HepG2 (cell line): ENCODE measurements around the gene MCRIP2. TPM values are rescaled to one million over a fixed set of nuclear protein-coding genes. Genes with fewer than 3 reads are reported as not detected.

Experiments
- AHR ChIP-seq: IDR thresholded peaks from 2 replicates; pipeline ENCODE4 v1.6.1; 2018; ENCODE audit warnings: missing genetic modification reagents, missing compliant biosample characterization
- ATF1 ChIP-seq: IDR thresholded peaks from 2 replicates; pipeline ENCODE4 v1.6.1; 2016; ENCODE audit warnings: mild to moderate bottlenecking, control low read depth
- CREB1 ChIP-seq, 2 experiments: fragments of 450-650 bp in 1 of 2; IDR thresholded peaks; 2 replicates each; pipeline ENCODE4 v1.6.1; 2016 to 2017; ENCODE audit warnings: control low read depth in 1 of 2, mild to moderate bottlenecking in 1 of 2, missing compliant biosample characterization in 1 of 2, missing genetic modification characterization in 1 of 2
- FOXO1 ChIP-seq: sonication (generic); formaldehyde crosslinking; IDR thresholded peaks from 2 replicates; pipeline ENCODE4 v1.4.0; 2020; ENCODE audit warnings: missing genetic modification reagents
- FOXP1 ChIP-seq, 2 experiments: fragments of 450-650 bp in 1 of 2; IDR thresholded peaks; 2 replicates each; pipeline ENCODE4 v1.6.1; 2017 to 2018; ENCODE audit warnings: antibody characterized with exemption in 1 of 2
- GATAD2A ChIP-seq: IDR thresholded peaks from 2 replicates; pipeline ENCODE4 v1.6.1; 2016
- KDM4B ChIP-seq: sonication (generic); formaldehyde crosslinking; IDR thresholded peaks from 2 replicates; pipeline ENCODE4 v1.4.0; 2020; ENCODE audit warnings: missing genetic modification reagents
- MED1 ChIP-seq: sonication (generic); formaldehyde crosslinking; IDR thresholded peaks from 2 replicates; pipeline ENCODE4 v1.4.0; 2020; ENCODE audit warnings: missing genetic modification reagents
- NONO ChIP-seq, 2 experiments: fragments of 450-650 bp in 1 of 2; sonication (generic) in 1 of 2; formaldehyde crosslinking in 1 of 2; IDR thresholded peaks in 1 of 2; conservative IDR thresholded peaks in 1 of 2; 2 replicates each; pipeline versions ENCODE4 v1.6.1 to v1.8.0; 2017 to 2022; ENCODE audit warnings: mild to moderate bottlenecking in 1 of 2, missing genetic modification reagents in 1 of 2, moderate library complexity in 1 of 2
- ONECUT2 ChIP-seq: sonication (generic); formaldehyde crosslinking; IDR thresholded peaks from 2 replicates; pipeline ENCODE4 v1.4.0; 2020; ENCODE audit warnings: missing genetic modification reagents
- RARA ChIP-seq: IDR thresholded peaks from 2 replicates; pipeline ENCODE4 v1.6.1; 2016; ENCODE audit warnings: missing genetic modification reagents, missing compliant biosample characterization
- SOX5 ChIP-seq: IDR thresholded peaks from 2 replicates; pipeline ENCODE4 v1.6.1; 2016; ENCODE audit warnings: borderline replicate concordance
- SP4 ChIP-seq: sonication (generic); formaldehyde crosslinking; IDR thresholded peaks from 2 replicates; pipeline ENCODE4 v1.8.1; 2023; ENCODE audit warnings: mild to moderate bottlenecking, missing genetic modification reagents
- ZNF138 ChIP-seq: sonication (generic); formaldehyde crosslinking; IDR thresholded peaks from 2 replicates; pipeline ENCODE4 v1.5.0; 2020; ENCODE audit warnings: mild to moderate bottlenecking, low read depth, missing genetic modification reagents
- ZNF24 ChIP-seq: fragments of 450-650 bp; IDR thresholded peaks from 2 replicates; pipeline ENCODE4 v1.6.1; 2017; ENCODE audit warnings: antibody characterized with exemption, mild to moderate bottlenecking
- ZNF3 ChIP-seq: IDR thresholded peaks from 2 replicates; pipeline ENCODE4 v1.7.0; 2017; ENCODE audit warnings: inconsistent platforms
- ZNF614 ChIP-seq: IDR thresholded peaks from 2 replicates; pipeline ENCODE4 v1.6.1; 2018; ENCODE audit warnings: missing biosample characterization, missing genetic modification reagents, inconsistent platforms, borderline replicate concordance
- ZNF724P ChIP-seq: sonication (generic); formaldehyde crosslinking; IDR thresholded peaks from 2 replicates; pipeline ENCODE4 v1.8.0; 2022; ENCODE audit warnings: missing genetic modification reagents, borderline replicate concordance
- ZNF737 ChIP-seq: sonication (generic); formaldehyde crosslinking; IDR thresholded peaks from 2 replicates; pipeline ENCODE4 v1.5.0; 2020; ENCODE audit warnings: missing genetic modification reagents, mild to moderate bottlenecking, borderline replicate concordance
- ZNF788 ChIP-seq: sonication (generic); formaldehyde crosslinking; IDR thresholded peaks from 2 replicates; pipeline ENCODE4 v1.5.0; 2020; ENCODE audit warnings: mild to moderate bottlenecking, missing genetic modification reagents, borderline replicate concordance
- ZNF816 ChIP-seq: sonication (generic); formaldehyde crosslinking; IDR thresholded peaks from 2 replicates; pipeline ENCODE4 v1.8.0; 2022; ENCODE audit warnings: missing genetic modification reagents, mild to moderate bottlenecking, borderline replicate concordance
- ZNF883 ChIP-seq: sonication (generic); formaldehyde crosslinking; IDR thresholded peaks from 2 replicates; pipeline ENCODE4 v1.5.1; 2020; ENCODE audit warnings: mild to moderate bottlenecking, missing genetic modification reagents; ENCODE audit errors: not compliant biosample characterization
- polyA plus RNA-seq, 8 experiments: library from polyadenylated mRNA; depleted of rRNA in 3 of 8; stranded (reverse) in 7 of 8; unstranded in 1 of 8; fragments of >200 nt; fragmentation: Illumina TruSeq in 4 of 8; extraction: Trizol in 4 of 8; gene quantifications; 2 replicates each; pipeline versions ENCODE4 v1.2.1 to v1.2.3, GENCODE V29; 2011 to 2016; ENCODE audit warnings: low read depth in 4 of 8, missing spikeins in 1 of 8, mixed read lengths in 1 of 8; ENCODE audit not compliant: insufficient read depth in 1 of 8
- total RNA-seq, 5 experiments: library from RNA; depleted of rRNA; stranded (reverse); fragments of >200 nt; fragmentation: Illumina TruSeq; extraction: Trizol; gene quantifications; 2 replicates each; pipeline ENCODE4 v1.2.3, GENCODE V29; 2016; ENCODE audit warnings: low read depth in 1 of 5
- TF ChIP-seq, protein P1 (sequence below): sonication (generic); formaldehyde crosslinking; IDR thresholded peaks from 2 replicates; pipeline ENCODE4 v1.5.0; 2020; ENCODE audit warnings: mild to moderate bottlenecking, missing genetic modification reagents, borderline replicate concordance
- TF ChIP-seq, protein P2 (sequence below): fragments of 450-650 bp; IDR thresholded peaks from 2 replicates; pipeline ENCODE4 v1.6.1; 2016
- TF ChIP-seq, protein P3 (sequence below): sonication (generic); formaldehyde crosslinking; IDR thresholded peaks from 2 replicates; pipeline ENCODE4 v1.4.0; 2020; ENCODE audit warnings: mild to moderate bottlenecking, missing genetic modification reagents

MCRIP2 gene
- total and polyA plus RNA-seq, 2 of the 13 experiments (the other 11 are each of a cell fraction or from before 2014, with no cell fraction given) = 39.6 to 76.7 TPM

DNA sequence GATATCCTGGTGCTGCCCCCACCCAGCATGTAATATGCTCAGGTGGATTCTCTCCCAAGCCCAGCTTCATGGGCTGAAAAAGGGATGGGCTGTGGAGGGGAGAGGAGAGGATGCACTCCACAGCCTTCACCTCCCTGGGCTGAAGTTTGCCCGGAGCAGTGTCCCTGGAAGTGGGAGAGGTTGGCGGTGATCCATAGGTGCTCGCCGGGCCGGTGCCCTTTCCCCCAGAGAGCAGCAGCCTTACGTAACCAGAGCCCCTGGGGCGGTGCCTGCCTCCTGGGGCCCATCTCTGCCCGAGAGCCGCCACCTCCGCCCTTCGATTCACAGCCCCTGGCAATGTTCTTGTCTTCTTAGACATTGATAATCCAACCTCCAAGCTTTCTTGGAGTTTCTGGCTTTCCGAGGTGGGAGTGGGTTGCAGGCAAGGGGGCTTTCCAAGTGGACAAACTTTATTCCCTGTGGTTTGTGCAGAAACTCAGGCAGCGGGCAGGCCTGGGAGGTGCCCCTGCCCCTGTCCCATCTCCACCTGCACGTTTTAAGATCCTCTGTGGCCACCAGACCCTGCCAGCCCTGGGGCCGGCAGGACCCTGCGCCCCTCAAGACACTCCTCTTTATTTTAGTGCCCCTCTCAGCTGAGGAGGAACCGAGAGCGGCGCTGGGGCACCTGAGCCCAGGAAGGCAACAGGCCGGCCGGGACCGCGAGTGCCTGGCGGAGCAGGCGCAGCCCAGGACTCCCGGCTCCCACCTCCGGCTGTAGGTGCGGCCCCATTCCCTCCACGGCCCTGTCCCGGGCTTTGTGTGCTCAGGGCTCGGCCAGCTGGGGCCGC is 4.4 kb downstream of the MCRIP2 start (continued):
- TF ChIP-seq, protein P1, sequence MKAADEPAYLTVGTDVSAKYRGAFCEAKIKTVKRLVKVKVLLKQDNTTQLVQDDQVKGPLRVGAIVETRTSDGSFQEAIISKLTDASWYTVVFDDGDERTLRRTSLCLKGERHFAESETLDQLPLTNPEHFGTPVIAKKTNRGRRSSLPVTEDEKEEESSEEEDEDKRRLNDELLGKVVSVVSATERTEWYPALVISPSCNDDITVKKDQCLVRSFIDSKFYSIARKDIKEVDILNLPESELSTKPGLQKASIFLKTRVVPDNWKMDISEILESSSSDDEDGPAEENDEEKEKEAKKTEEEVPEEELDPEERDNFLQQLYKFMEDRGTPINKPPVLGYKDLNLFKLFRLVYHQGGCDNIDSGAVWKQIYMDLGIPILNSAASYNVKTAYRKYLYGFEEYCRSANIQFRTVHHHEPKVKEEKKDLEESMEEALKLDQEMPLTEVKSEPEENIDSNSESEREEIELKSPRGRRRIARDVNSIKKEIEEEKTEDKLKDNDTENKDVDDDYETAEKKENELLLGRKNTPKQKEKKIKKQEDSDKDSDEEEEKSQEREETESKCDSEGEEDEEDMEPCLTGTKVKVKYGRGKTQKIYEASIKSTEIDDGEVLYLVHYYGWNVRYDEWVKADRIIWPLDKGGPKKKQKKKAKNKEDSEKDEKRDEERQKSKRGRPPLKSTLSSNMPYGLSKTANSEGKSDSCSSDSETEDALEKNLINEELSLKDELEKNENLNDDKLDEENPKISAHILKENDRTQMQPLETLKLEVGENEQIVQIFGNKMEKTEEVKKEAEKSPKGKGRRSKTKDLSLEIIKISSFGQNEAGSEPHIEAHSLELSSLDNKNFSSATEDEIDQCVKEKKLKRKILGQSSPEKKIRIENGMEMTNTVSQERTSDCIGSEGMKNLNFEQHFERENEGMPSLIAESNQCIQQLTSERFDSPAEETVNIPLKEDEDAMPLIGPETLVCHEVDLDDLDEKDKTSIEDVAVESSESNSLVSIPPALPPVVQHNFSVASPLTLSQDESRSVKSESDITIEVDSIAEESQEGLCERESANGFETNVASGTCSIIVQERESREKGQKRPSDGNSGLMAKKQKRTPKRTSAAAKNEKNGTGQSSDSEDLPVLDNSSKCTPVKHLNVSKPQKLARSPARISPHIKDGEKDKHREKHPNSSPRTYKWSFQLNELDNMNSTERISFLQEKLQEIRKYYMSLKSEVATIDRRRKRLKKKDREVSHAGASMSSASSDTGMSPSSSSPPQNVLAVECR (CRISPR knock-in tag) = peak; percentile 70; the same call in 1 of the 2 replicates
- TF ChIP-seq ZNF138 (CRISPR knock-in tag) (0 out of 2 replicates have a peak, but pooled peaks have one; percentile 38), MED1 (peak; percentile 74), SOX5 (peak; percentile 13; the same call in 1 of the 2 replicates), NONO (IDR thresholded peaks at IDR 0.05) (no peak), NONO (CRISPR knock-in tag; conservative IDR thresholded peaks at IDR 0.05) (peak; percentile 61), FOXO1 (no peak), ZNF816 (no peak), ZNF737 (CRISPR knock-in tag) (no peak), KDM4B (no peak; the same call in 1 of the 2 replicates), ZNF788 (CRISPR knock-in tag) (peak; percentile 78; the same call in 1 of the 2 replicates), RARA (CRISPR knock-in tag) (peak; percentile 77), FOXP1 (IDR thresholded peaks at IDR 0.05) (no peak), FOXP1 (CRISPR knock-in tag; IDR thresholded peaks at IDR 0.05) (peak; percentile 24; the same call in 1 of the 2 replicates), CREB1 (IDR thresholded peaks at IDR 0.05) (no peak), CREB1 (CRISPR knock-in tag; IDR thresholded peaks at IDR 0.05) (no peak), ZNF724P (no peak), AHR (CRISPR knock-in tag) (no peak), SP4 (no peak; the same call in 1 of the 2 replicates), ZNF883 (CRISPR knock-in tag) (no peak), ATF1 (no peak), ZNF24 (no peak), GATAD2A (CRISPR knock-in tag) (peak; percentile 69), ZNF614 (CRISPR knock-in tag) (no peak; the same call in 1 of the 2 replicates), ONECUT2 (CRISPR knock-in tag) (no peak), ZNF3 (CRISPR knock-in tag) (no peak)
- TF ChIP-seq, protein P2, sequence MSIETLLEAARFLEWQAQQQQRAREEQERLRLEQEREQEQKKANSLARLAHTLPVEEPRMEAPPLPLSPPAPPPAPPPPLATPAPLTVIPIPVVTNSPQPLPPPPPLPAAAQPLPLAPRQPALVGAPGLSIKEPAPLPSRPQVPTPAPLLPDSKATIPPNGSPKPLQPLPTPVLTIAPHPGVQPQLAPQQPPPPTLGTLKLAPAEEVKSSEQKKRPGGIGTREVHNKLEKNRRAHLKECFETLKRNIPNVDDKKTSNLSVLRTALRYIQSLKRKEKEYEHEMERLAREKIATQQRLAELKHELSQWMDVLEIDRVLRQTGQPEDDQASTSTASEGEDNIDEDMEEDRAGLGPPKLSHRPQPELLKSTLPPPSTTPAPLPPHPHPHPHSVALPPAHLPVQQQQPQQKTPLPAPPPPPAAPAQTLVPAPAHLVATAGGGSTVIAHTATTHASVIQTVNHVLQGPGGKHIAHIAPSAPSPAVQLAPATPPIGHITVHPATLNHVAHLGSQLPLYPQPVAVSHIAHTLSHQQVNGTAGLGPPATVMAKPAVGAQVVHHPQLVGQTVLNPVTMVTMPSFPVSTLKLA = no peak
- TF ChIP-seq, protein P3, sequence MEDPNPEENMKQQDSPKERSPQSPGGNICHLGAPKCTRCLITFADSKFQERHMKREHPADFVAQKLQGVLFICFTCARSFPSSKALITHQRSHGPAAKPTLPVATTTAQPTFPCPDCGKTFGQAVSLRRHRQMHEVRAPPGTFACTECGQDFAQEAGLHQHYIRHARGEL (CRISPR knock-in tag) = no peak
